A549 treated with Mapracorat at 1 μM for 4 hours (cell line): Measurements from ENCODE around the gene NPAS4. TPM values are rescaled to one million over a fixed set of nuclear protein-coding genes. Genes with fewer than 3 reads are reported as not detected.

Source experiments
- total RNA-seq: library from RNA; stranded (reverse); fragments of 200-300 nt; extraction: Qiagen RNA extraction; gene quantifications from 5 replicates; pipeline ENCODE4 v1.2.3, GENCODE V29; 2022

Gene NPAS4
- total RNA-seq: not detected in 5 replicates

DNA sequence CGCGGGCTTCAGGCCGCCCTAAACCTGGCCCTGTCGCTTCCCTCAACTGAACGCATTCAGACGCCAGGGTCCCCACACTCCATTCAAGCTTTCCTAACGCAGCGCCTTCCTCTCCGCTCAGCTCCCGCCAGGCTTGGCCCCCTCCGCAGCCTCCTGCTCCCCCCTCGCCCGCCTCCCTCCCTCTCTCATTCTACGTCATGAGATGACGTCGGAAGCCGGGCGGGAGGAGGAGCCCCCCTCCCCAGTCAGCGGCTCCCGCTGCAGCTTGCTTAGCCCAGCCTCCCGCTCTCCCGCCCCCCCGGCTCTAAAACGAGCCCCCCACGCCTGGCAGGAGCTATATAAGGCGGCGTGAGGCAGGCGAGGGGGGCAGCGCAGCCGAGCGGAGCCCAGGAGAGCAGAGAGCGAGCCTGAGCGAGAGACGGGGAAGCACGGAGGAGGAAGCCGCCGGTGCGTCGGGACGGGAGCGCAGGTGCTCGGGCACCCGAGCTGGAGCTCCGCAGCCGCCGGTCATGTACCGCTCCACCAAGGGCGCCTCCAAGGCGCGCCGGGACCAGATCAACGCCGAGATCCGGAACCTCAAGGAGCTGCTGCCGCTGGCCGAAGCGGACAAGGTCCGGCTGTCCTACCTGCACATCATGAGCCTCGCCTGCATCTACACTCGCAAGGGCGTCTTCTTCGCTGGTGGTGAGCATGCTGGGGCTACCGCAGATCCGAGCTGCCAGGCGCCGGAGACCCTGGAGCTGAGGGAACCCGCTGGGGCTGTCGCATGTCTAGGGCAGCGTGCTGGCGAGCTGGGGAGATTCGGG is at the start of gene NPAS4:
Gene NPAS4, plus strand, starts transcription at position 365 of the 806 bp plus-strand sequence. Its CDS starts 145 bp downstream, at position 510.

DNA sequence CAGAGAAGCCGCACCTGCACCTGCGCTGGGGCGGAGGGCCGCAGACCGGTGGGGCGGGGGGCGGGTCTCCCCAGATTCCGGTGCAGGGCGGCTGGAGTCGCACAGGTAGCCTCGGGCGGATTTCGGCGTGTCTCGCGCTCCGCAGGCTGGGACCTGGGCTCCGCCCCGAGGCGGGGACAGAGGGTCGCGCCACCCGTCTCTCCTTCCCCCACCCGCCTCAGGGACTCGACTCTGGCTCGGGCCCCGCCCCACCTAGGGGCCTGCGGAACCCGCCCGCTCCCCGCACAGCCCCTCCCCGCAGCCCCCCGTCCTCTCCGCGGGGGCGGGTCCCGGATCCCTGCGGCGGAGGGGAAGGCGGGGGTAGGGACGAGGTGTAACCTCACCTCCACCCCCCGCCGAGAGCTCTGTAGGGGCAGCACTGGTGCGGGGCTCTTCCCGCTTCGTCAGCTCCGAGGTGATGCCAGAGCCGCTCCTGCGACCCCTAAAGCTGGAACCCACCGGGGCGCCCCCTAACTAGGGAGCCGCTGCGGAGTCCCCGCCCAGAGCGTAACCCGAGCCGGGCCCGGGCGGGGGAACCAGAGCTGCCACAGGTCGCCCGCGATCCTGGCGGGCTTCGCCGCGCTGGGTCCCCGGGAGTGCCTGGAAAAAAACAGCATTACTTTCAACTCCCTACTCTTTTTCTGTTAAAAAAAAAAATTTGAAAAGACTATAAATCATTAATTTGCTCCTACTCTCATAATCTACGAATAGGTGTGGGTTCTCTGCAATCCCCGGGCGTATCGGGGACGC is 49.0 kb upstream of the NPAS4 start, which contains the start of gene SLC29A2:
Gene SLC29A2, minus strand, starts transcription at position 134 of the 789 bp plus-strand sequence. CDS start 169 bp downstream, outside the sequence.

GRCh38 chr11:66438504-66439466 is 17.9 kb downstream of the NPAS4 start, which contains the start of gene MRPL11:
TSS of gene MRPL11 (minus strand) at chr11:66438848. CDS start at chr11:66438754, 94 bp downstream.

GRCh38 chr11:66466225-66467033 is 45.6 kb downstream of the NPAS4 start, which contains the start of gene PELI3:
TSS of gene PELI3 (plus strand) at chr11:66466905. CDS start at chr11:66468129, 1,224 bp downstream.

Other genes starting within 250 kb of the NPAS4 start
- gene KLC2, start 163.3 kb upstream of the NPAS4 start, total RNA-seq: 35.5 to 49.9 TPM (median 45.3 TPM) in 5 replicates
- gene RAB1B, start 152.4 kb upstream of the NPAS4 start, total RNA-seq: 128 to 156 TPM (median 142 TPM) in 5 replicates
- gene CNIH2, start 142.9 kb upstream of the NPAS4 start, total RNA-seq: 2.2 to 3.4 TPM (median 2.4 TPM) in 5 replicates
- 94.5 to 120 TPM (median 118 TPM) in 5 replicates for gene YIF1A, start 131.9 kb upstream of the NPAS4 start, total RNA-seq
- gene TMEM151A, start 129.1 kb upstream of the NPAS4 start, total RNA-seq: 1.9 to 4.0 TPM (median 3.6 TPM) in 5 replicates
- gene CD248, start 104.0 kb upstream of the NPAS4 start, total RNA-seq: not detected in 5 replicates
- gene RIN1, start 84.6 kb upstream of the NPAS4 start, total RNA-seq: 23.9 to 37.3 TPM (median 32.9 TPM) in 5 replicates
- 74.1 to 98.9 TPM (median 84.5 TPM) in 5 replicates for gene BRMS1, start 75.9 kb upstream of the NPAS4 start, total RNA-seq
- 12.7 to 20.1 TPM (median 17.5 TPM) in 5 replicates for gene B4GAT1, start 73.4 kb upstream of the NPAS4 start, total RNA-seq
- gene SLC29A2, start 49.3 kb upstream of the NPAS4 start, total RNA-seq: 6.4 to 7.5 TPM (median 6.8 TPM) in 5 replicates
- gene MRPL11, start 17.8 kb downstream of the NPAS4 start, total RNA-seq: 96.7 to 118 TPM (median 111 TPM) in 5 replicates
- gene PELI3, start 45.9 kb downstream of the NPAS4 start, total RNA-seq: 3.6 to 5.6 TPM (median 5.1 TPM) in 5 replicates
- 52.7 to 59.0 TPM (median 57.5 TPM) in 5 replicates for gene DPP3, start 59.4 kb downstream of the NPAS4 start, total RNA-seq
- gene BBS1, start 89.6 kb downstream of the NPAS4 start, total RNA-seq: 8.2 to 11.7 TPM (median 9.5 TPM) in 5 replicates
- 6.2 to 14.4 TPM (median 13.6 TPM) in 5 replicates for gene ZDHHC24, start 125.0 kb downstream of the NPAS4 start, total RNA-seq
- not detected in 5 replicates for gene ACTN3, start 125.9 kb downstream of the NPAS4 start, total RNA-seq
- gene CTSF, start 147.6 kb downstream of the NPAS4 start, total RNA-seq: 30.3 to 40.9 TPM (median 33.5 TPM) in 5 replicates
- gene CCDC87, start 172.0 kb downstream of the NPAS4 start, total RNA-seq: 0.60 to 0.67 TPM (median 0.63 TPM) in 5 replicates
- 26.2 to 30.7 TPM (median 27.4 TPM) in 5 replicates for gene CCS, start 172.2 kb downstream of the NPAS4 start, total RNA-seq
- 63.5 to 82.0 TPM (median 66.9 TPM) in 5 replicates for gene RBM14, start 195.6 kb downstream of the NPAS4 start, total RNA-seq
- gene RBM4, start 217.7 kb downstream of the NPAS4 start, total RNA-seq: 128 to 156 TPM (median 136 TPM) in 5 replicates